Raji (cell line): ENCODE data around the gene PCDHGA2.
A peak's percentile ranks its signal among the peaks of the same experiment; 100 is the strongest.

ENCODE experiments used
- POLR2A ChIP-seq: IDR thresholded peaks from 2 replicates; pipeline ENCODE4 v1.6.1; 2011; ENCODE audit warnings: low read depth, low read length, control low read depth; ENCODE audit not compliant: insufficient read depth

The PCDHGA2 gene

GRCh38 chr5:141338538-141339306 lies at the start of gene PCDHGA2:
Gene PCDHGA2, plus strand, starts transcription at chr5:141338760.
- TF ChIP-seq POLR2A: no peak

GRCh38 chr5:141298376-141298775 lies 40.2 kb upstream of the PCDHGA2 start:
- no peak for TF ChIP-seq POLR2A

- no peak for TF ChIP-seq POLR2A
Measured at GRCh38 chr5:141303756-141304155, 34.8 kb upstream of the PCDHGA2 start, which contains the start of gene SLC25A2. Gene SLC25A2, minus strand, starts transcription at chr5:141304049. Its CDS starts 184 bp downstream, at chr5:141303865.

GRCh38 chr5:141306630-141307029 lies 31.9 kb upstream of the PCDHGA2 start:
- TF ChIP-seq POLR2A: no peak

- TF ChIP-seq POLR2A: no peak
Measured at GRCh38 chr5:141313711-141314110, 24.8 kb upstream of the PCDHGA2 start.

- TF ChIP-seq POLR2A: no peak
Measured at GRCh38 chr5:141319202-141319601, 19.4 kb upstream of the PCDHGA2 start.

GRCh38 chr5:141319699-141320098 lies 18.9 kb upstream of the PCDHGA2 start:
- no peak for TF ChIP-seq POLR2A

GRCh38 chr5:141320225-141321169 lies 18.1 kb upstream of the PCDHGA2 start, which contains the start of gene TAF7:
Gene TAF7, minus strand, starts transcription at chr5:141320784. Its CDS starts 740 bp downstream, at chr5:141320044.
- TF ChIP-seq POLR2A: peak; percentile 97

- TF ChIP-seq POLR2A: no peak
Measured at GRCh38 chr5:141322261-141322660, 16.3 kb upstream of the PCDHGA2 start.

GRCh38 chr5:141326088-141326854 lies 12.3 kb upstream of the PCDHGA2 start:
- TF ChIP-seq POLR2A: no peak

GRCh38 chr5:141328231-141328630 lies 10.3 kb upstream of the PCDHGA2 start:
- no peak for TF ChIP-seq POLR2A

- TF ChIP-seq POLR2A: no peak
Measured at GRCh38 chr5:141330299-141331080, 8.1 kb upstream of the PCDHGA2 start, which contains the start of gene PCDHGA1. Gene PCDHGA1, plus strand, starts transcription at chr5:141330514.

- TF ChIP-seq POLR2A: no peak
Measured at GRCh38 chr5:141342773-141343172, 4.2 kb downstream of the PCDHGA2 start.
